Colonic mucosa (tissue), 4 donors: ENCODE measurements around the gene SMARCD1. TPM values are rescaled to one million over a fixed set of nuclear protein-coding genes. Genes with fewer than 3 reads are reported as not detected.

Experiments
- DNase-seq: peaks from one replicate; pipeline ENCODE4 v3.0.0-alpha.2; 2020
- H3K27ac ChIP-seq: fragments of 200-600 bp; one replicate; pipeline ENCODE4 v1.8.0; 2021
- H3K27me3 ChIP-seq: fragments of 200-600 bp; one replicate; pipeline ENCODE4 v1.8.0; 2021
- H3K36me3 ChIP-seq: fragments of 200-600 bp; one replicate; pipeline ENCODE4 v1.8.0; 2021
- H3K4me1 ChIP-seq: fragments of 200-600 bp; one replicate; pipeline ENCODE4 v1.8.0; 2021; ENCODE audit warnings: mild to moderate bottlenecking
- H3K4me3 ChIP-seq: fragments of 200-600 bp; one replicate; pipeline ENCODE4 v1.8.0; 2021
- H3K9ac ChIP-seq, 2 donors: one replicate each; pipeline ENCODE4 v1.7.0; 2013; ENCODE audit warnings: control low read depth in 2 of 2, low read depth in 2 of 2, low read length in 2 of 2
- H3K9me3 ChIP-seq: fragments of 200-600 bp; one replicate; pipeline ENCODE4 v1.8.0; 2021
- intact Hi-C: fragments of 100-400 bp; cut with DNase I; formaldehyde crosslinking; loops from one replicate; pipeline ENCODE4 v1.14.1; 2022
- total RNA-seq, 2 donors: library from RNA; stranded (reverse); fragmentation: NEBNext Ultra II Directional in 1 of 2; extraction: Animal tissue kit (Norgen Biotek cat#: 25700) in 1 of 2; gene quantifications; one replicate each; pipeline ENCODE4 v1.2.1, GENCODE V29; 2021
- TF ChIP-seq, protein P1 (sequence below): fragments of 200-600 bp; IDR thresholded peaks from one replicate; pipeline ENCODE4 v1.8.0; 2022; ENCODE audit warnings: antibody characterized with exemption, mild to moderate bottlenecking
- donor health status: healthy.
- donor health status: DM: no; HTN: no; CAD: no.
- donor health status: DM: no; HTN: no; CAD: no.

Gene SMARCD1
- total RNA-seq, 2 donors from 2014 or later: 30.6 to 43.9 TPM

DNA sequence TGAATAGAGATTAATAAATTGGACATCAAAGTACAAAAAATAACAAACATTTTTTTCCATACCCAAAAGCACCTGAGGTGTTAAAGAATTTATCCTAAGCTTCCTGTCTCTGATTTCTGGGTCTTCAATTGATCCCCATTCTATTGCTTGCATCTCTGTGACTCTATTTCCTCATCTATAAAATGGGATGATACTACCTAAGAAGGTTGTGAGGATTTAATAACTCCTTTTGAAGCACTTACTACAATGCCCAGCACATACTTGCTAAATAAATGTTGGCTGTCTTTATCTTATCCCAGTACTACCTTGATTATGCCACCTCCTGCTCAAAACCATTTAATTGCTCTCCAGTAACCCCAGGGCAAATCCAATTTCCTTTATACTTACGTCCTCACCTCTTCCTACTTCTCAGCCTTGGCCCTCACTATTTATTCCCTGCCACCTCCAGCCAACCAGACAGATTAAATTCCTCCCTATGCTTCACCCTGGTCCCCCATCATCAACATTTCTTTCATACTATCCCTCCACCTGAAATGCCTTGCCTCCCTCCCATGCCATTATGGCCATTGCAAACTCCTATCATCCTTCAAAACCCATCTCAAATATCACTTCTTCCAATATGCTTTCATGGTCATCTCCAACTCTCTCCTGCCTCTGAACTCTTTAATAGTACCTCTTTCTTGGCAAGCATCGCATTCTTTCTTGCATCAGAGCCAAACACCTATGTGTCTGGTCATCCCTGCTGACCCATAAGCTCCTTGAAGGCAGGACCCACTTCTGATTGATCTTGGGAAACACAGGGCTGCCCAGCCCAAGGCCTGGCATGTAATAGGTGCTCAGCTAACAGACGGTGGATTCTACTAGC is 35.7 kb upstream of the SMARCD1 start:
- no peak for DNase-seq
- Histone ChIP-seq H3K36me3 (no peaks in the 10 kb centered on the region), H3K4me1 (no peaks in the 10 kb centered on the region), H3K9ac (no peak overlapping the region), H3K27me3 (no peaks in the 10 kb centered on the region), H3K27ac (no peak overlapping the region), H3K9me3 (no peaks in the 10 kb centered on the region), H3K4me3 (no peak overlapping the region)
- TF ChIP-seq, protein P1, sequence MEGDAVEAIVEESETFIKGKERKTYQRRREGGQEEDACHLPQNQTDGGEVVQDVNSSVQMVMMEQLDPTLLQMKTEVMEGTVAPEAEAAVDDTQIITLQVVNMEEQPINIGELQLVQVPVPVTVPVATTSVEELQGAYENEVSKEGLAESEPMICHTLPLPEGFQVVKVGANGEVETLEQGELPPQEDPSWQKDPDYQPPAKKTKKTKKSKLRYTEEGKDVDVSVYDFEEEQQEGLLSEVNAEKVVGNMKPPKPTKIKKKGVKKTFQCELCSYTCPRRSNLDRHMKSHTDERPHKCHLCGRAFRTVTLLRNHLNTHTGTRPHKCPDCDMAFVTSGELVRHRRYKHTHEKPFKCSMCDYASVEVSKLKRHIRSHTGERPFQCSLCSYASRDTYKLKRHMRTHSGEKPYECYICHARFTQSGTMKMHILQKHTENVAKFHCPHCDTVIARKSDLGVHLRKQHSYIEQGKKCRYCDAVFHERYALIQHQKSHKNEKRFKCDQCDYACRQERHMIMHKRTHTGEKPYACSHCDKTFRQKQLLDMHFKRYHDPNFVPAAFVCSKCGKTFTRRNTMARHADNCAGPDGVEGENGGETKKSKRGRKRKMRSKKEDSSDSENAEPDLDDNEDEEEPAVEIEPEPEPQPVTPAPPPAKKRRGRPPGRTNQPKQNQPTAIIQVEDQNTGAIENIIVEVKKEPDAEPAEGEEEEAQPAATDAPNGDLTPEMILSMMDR: no peak
- intact Hi-C loops: no loop called here

DNA sequence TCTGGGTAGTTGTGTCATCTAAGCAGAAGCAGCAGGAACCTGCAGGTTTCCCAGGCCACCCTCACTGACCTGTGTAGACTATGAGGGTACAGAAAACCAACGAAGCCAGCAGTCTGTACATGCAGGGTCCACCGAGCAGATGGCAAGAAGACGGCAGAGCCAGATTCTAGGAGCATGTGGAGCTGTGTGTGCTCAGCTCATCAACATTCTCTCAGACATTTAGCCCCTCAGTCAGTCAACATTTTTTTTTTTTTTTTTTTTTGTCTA is 35.1 kb upstream of the SMARCD1 start:
- TF ChIP-seq, protein P1: no peak
- no peak for DNase-seq
- H3K9ac ChIP-seq: no peak overlapping the region
- no peaks in the 10 kb centered on the region for H3K4me1 ChIP-seq
- intact Hi-C loops: no loop called here
- no peaks in the 10 kb centered on the region for H3K9me3 ChIP-seq
- H3K4me3 ChIP-seq: no peak overlapping the region
- H3K27me3 ChIP-seq: no peaks in the 10 kb centered on the region
- no peaks in the 10 kb centered on the region for H3K36me3 ChIP-seq
- H3K27ac ChIP-seq: no peak overlapping the region

DNA sequence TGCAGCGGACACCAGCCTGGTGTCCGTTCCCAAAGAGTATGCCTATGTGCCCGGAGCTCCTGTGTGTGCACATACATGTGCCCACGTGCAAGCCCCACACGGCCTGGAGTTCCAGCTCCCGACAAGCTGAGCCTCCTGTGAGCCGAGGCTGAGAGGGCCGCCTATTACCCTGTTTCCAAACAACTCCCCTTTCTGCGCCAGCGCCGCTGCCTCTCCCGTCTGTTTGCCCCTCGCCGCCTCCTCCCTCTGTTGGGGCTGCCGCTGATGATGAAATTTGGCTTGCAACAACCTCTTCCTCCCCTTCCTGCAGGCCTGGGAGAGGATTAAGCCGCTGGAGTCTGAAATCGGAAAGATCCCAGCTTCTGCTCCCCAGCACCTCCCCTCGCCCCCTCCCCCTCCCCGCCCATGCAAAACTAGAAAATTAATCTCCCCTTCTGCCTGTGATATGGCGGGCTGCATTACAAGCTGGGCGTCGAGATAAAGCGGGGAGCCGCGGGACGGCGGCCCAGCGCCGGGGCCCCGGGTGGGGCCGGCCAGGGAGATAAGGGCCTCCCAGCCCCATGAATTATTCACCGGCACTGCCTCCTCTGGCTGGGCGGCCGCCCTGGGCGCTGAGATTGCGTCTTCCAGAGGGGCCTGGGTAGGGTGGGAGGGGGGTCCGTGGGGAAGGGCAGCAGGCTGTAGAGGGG is 34.6 kb upstream of the SMARCD1 start:
- Histone ChIP-seq H3K27me3 (no peaks in the 10 kb centered on the region), H3K4me1 (no peaks in the 10 kb centered on the region), H3K36me3 (no peaks in the 10 kb centered on the region), H3K4me3 (no peak overlapping the region), H3K9me3 (no peaks in the 10 kb centered on the region), H3K27ac (no peak overlapping the region), H3K9ac (no peak overlapping the region)
- intact Hi-C loops: no loop called here
- peak; percentile 45 for DNase-seq
- TF ChIP-seq, protein P1: no peak

DNA sequence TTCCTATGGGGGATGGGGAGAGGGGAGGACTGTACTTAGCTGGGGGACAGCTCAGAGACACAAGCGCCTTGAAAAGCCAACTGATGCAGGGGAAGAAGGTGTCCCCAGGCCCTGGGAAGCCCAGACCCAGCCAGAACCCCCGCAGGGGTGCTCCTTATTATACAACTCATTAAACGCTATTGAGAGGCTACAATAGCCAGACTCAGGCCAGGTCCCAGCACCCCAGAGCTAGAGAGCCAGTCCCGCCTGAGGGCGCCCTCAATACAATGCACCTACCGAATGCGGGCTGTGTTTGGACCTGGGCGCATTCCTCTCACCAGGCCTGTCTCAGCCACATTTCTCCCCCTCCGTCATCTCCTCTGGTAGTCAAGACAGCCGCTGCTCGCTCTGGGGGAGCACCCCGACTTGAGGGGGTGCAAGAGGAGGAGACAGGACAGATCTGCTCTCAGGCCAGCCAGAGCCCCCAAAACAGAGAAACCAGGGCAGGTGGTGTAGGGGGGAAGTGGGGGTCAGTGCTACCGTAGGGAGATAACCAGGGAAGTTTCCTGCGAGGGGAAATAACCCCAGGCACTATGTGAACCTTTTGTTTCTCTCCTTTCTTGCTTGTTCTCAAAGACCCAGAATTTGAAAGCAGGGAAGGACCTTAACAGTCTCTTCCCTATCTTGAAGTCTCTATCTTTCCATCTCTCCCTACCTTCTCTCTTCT is 33.9 kb upstream of the SMARCD1 start:
- no peak for DNase-seq
- H3K27me3 ChIP-seq: peaks cover 2% of the 10 kb centered on the region
- intact Hi-C loops: no loop called here
- no peak overlapping the region for H3K27ac ChIP-seq
- H3K4me3 ChIP-seq: no peak overlapping the region
- TF ChIP-seq, protein P1: no peak
- no peaks in the 10 kb centered on the region for H3K9me3 ChIP-seq
- no peaks in the 10 kb centered on the region for H3K36me3 ChIP-seq
- no peak overlapping the region for H3K9ac ChIP-seq
- no peaks in the 10 kb centered on the region for H3K4me1 ChIP-seq

DNA sequence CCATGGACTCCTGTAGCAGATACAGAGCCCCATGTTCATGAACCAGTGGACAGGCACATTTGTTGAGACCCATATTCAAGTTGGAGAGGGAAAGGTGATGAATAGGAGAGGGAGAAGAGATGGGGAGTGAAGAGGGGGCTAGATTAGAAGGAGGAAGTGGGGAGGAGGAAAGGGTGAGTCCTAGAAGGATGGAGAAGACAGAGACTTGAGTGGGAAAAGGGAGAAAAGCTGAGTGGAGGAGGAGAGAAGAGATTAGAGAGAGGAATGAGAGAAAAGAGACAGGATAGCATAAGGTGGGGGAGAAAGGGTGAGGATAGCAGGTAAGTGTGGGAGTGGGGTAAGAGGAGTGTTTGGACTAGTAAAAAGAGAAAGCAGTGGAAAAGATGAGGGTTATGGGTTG is 32.6 kb upstream of the SMARCD1 start:
- DNase-seq: no peak
- no peak overlapping the region for H3K27ac ChIP-seq
- intact Hi-C loops: no loop called here
- H3K36me3 ChIP-seq: no peaks in the 10 kb centered on the region
- H3K9ac ChIP-seq: no peak overlapping the region
- H3K27me3 ChIP-seq: peaks cover 11% of the 10 kb centered on the region
- H3K4me3 ChIP-seq: no peak overlapping the region
- peaks cover 5% of the 10 kb centered on the region for H3K4me1 ChIP-seq
- no peaks in the 10 kb centered on the region for H3K9me3 ChIP-seq
- TF ChIP-seq, protein P1: no peak
